PFSK-1 (cell line): ENCODE results near the gene MTCH1.

Experiments used
- REST ChIP-seq, 2 experiments: IDR thresholded peaks; 2 replicates each; pipeline versions ENCODE4 v1.6.1 to v1.8.0; 2011 to 2012; ENCODE audit warnings: low read depth in 2 of 2, low read length in 2 of 2, control low read depth in 1 of 2, inconsistent platforms in 1 of 2, mild to moderate bottlenecking in 1 of 2, moderate library complexity in 1 of 2; ENCODE audit not compliant: insufficient read depth in 1 of 2
- TAF1 ChIP-seq: IDR thresholded peaks from 2 replicates; pipeline ENCODE4 v1.6.1; 2012; ENCODE audit warnings: low read length, control low read depth, borderline replicate concordance; ENCODE audit not compliant: insufficient read depth

GRCh38 chr6:36920049-36920448 is 65.9 kb downstream of the MTCH1 start:
- no peak for TF ChIP-seq REST (IDR thresholded peaks at IDR 0.05; ENCODE audit: insufficient read depth in 1 of 2, low read depth in 2 of 2, low read length in 2 of 2)
- no peak for TF ChIP-seq TAF1
